Measurements from ENCODE around the gene UBAC2. TPM values are rescaled to one million over a fixed set of nuclear protein-coding genes. Genes with fewer than 3 reads are reported as not detected.
"Not testable (repeated sequence)": the region's sequence is repeated elsewhere in the genome, so short reads cannot be mapped to it uniquely, and the experiment has no call there.

UBAC2 gene
- total RNA-seq, 4 donors from 2014 or later, result 43.5 to 59.6 (median 52.0) TPM

- no peaks in the 10 kb centered on the region for H3K27me3 ChIP-seq
- DNase-seq (ENCODE audit: low spot score in 2 of 2), result no peak
- WGBS, 2 donors, result 98 to 100% methylated on average over 1 of the region's 1 CpG
- peaks cover 0 to 40% (median 0%) of the 10 kb centered on the region in 3 donors for H3K36me3 ChIP-seq
- no peak for TF ChIP-seq EP300 (IDR thresholded peaks at IDR 0.05)
- no peak for TF ChIP-seq CTCF (IDR thresholded peaks at IDR 0.05)
- no peak for TF ChIP-seq POLR2A (IDR thresholded peaks at IDR 0.05)
- no peak overlapping the region for H3K27ac ChIP-seq
- no peaks in the 10 kb centered on the region for H3K9me3 ChIP-seq
- H3K4me3 ChIP-seq, result no peak overlapping the region
- H3K4me1 ChIP-seq, result no peaks in the 10 kb centered on the region
Observed at GRCh38 chr13:99246100-99246499, 45.4 kb downstream of the UBAC2 start.

GRCh38 chr13:99249178-99249577, 48.5 kb downstream of the UBAC2 start:
- DNase-seq (ENCODE audit: low spot score in 2 of 2); H3K27ac ChIP-seq; H3K27me3 ChIP-seq; H3K4me1 ChIP-seq; H3K9me3 ChIP-seq; H3K4me3 ChIP-seq: not testable (repeated sequence)
- peaks cover 0 to 33% (median 0%) of the 10 kb centered on the region in 3 donors for H3K36me3 ChIP-seq
- WGBS, 2 donors, result 97 to 99% methylated on average over 3 of the region's 3 CpGs

- not testable (repeated sequence) for H3K9me3 ChIP-seq; H3K27me3 ChIP-seq; DNase-seq (ENCODE audit: low spot score in 2 of 2); H3K4me1 ChIP-seq; H3K27ac ChIP-seq; H3K4me3 ChIP-seq
- 98 to 99% methylated on average over 2 of the region's 2 CpGs for WGBS, 2 donors
- peaks cover 0 to 33% (median 0%) of the 10 kb centered on the region in 3 donors for H3K36me3 ChIP-seq
Observed at GRCh38 chr13:99249606-99250005, 49.0 kb downstream of the UBAC2 start.

GRCh38 chr13:99250982-99251825, 50.5 kb downstream of the UBAC2 start:
- no peaks in the 10 kb centered on the region for H3K27me3 ChIP-seq
- H3K27ac ChIP-seq, result no peak overlapping the region
- 96% methylated on average over 5 of the region's 5 CpGs for WGBS, 2 donors
- H3K4me3 ChIP-seq, result no peak overlapping the region
- DNase-seq (ENCODE audit: low spot score in 2 of 2), result no peak
- no peaks in the 10 kb centered on the region for H3K9me3 ChIP-seq
- TF ChIP-seq POLR2A (IDR thresholded peaks at IDR 0.05) (no peak), CTCF (IDR thresholded peaks at IDR 0.05) (no peak)
- no peaks in the 10 kb centered on the region for H3K4me1 ChIP-seq
- H3K36me3 ChIP-seq, result peaks cover 0 to 35% (median 0%) of the 10 kb centered on the region in 3 donors

GRCh38 chr13:99251921-99252320, 51.3 kb downstream of the UBAC2 start:
- TF ChIP-seq EP300 (IDR thresholded peaks at IDR 0.05), result no peak
- TF ChIP-seq CTCF (IDR thresholded peaks at IDR 0.05), result no peak
- TF ChIP-seq POLR2A (IDR thresholded peaks at IDR 0.05), result no peak
- Histone ChIP-seq H3K36me3 (peaks cover 0 to 35% (median 0%) of the 10 kb centered on the region in 3 donors), H3K27me3 (no peaks in the 10 kb centered on the region), H3K27ac (no peak overlapping the region), H3K4me1 (no peaks in the 10 kb centered on the region), H3K9me3 (no peaks in the 10 kb centered on the region), H3K4me3 (no peak overlapping the region)
- WGBS, 2 donors, result 89 to 94% methylated on average over 4 of the region's 4 CpGs
- no peak for DNase-seq (ENCODE audit: low spot score in 2 of 2)

DNA sequence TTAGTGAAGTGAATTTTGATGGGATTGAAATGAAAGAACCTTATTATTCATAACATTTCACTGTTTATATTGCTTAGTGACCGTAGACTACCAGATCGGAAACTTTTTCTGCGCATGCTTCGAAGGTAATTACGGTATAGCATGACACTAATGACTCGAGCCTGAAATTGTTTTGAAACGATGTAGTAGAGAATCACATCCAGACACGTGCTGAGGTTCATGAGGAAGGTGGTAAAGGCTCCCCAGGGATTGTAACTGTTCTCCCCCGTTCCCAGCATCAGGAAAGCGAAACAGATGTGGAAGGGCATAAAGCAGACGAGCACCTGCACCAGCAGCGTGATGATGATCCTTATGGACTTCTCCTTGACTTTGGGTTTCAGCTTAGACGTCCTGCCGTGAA, 54.2 kb downstream of the UBAC2 start:
- no peaks in the 10 kb centered on the region for H3K27me3 ChIP-seq
- WGBS, 2 donors, result 65 to 68% methylated on average over 14 of the region's 14 CpGs
- H3K4me1 ChIP-seq, result peaks cover 0 to 6% (median 0%) of the 10 kb centered on the region in 4 donors
- TF ChIP-seq EP300 (IDR thresholded peaks at IDR 0.05) (no peak), CTCF (IDR thresholded peaks at IDR 0.05) (no peak), POLR2A (IDR thresholded peaks at IDR 0.05) (no peak)
- no peak for DNase-seq (ENCODE audit: low spot score in 2 of 2)
- no peak overlapping the region for H3K4me3 ChIP-seq
- peaks cover 0 to 19% (median 0%) of the 10 kb centered on the region in 3 donors for H3K36me3 ChIP-seq
- no peaks in the 10 kb centered on the region for H3K9me3 ChIP-seq
- no peak overlapping the region for H3K27ac ChIP-seq

All from tibial nerve (tissue), 4 donors.